ENCODE measurements around the gene KRT71. TPM values are rescaled to one million over a fixed set of nuclear protein-coding genes. Genes with fewer than 3 reads are reported as not detected.

Gene KRT71
- total RNA-seq, 1 donor from 2014 or later = not detected

DNA sequence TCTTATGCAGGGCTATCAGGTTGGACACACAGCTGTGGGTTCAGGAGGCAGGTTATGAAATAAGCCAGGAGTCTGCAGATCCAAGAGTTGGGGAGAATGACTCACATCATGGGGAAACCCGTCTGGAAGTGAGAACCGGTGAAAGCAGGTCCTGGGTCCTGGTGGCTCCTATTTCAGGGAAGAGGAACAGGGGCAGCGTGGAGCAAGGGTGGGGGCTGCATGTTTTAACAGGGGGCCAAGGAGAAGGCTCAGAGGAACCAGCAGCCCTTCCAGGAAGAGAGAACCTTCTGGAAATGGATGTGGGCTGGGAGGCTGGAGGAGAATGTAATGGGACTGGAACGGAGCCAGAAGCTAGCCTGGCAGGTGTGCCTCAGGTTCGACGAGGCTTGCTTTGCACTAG, 28.5 kb upstream of the KRT71 start:
- no peaks in the 10 kb centered on the region for H3K4me1 ChIP-seq
- H3K4me3 ChIP-seq = no peak overlapping the region
- intact Hi-C loops (cut with micrococcal nuclease) = loop anchor here (10.0 kb wide), 2 partner anchors 303 to 393 kb away; no protein-coding TSS in a partner anchor
- H3K9me3 ChIP-seq (replicated peaks) = no peaks in the 10 kb centered on the region
- H3K36me3 ChIP-seq = no peaks in the 10 kb centered on the region
- peaks cover 42% of the 10 kb centered on the region for H3K27me3 ChIP-seq (ENCODE audit: low read depth)
- TF ChIP-seq, protein P1, sequence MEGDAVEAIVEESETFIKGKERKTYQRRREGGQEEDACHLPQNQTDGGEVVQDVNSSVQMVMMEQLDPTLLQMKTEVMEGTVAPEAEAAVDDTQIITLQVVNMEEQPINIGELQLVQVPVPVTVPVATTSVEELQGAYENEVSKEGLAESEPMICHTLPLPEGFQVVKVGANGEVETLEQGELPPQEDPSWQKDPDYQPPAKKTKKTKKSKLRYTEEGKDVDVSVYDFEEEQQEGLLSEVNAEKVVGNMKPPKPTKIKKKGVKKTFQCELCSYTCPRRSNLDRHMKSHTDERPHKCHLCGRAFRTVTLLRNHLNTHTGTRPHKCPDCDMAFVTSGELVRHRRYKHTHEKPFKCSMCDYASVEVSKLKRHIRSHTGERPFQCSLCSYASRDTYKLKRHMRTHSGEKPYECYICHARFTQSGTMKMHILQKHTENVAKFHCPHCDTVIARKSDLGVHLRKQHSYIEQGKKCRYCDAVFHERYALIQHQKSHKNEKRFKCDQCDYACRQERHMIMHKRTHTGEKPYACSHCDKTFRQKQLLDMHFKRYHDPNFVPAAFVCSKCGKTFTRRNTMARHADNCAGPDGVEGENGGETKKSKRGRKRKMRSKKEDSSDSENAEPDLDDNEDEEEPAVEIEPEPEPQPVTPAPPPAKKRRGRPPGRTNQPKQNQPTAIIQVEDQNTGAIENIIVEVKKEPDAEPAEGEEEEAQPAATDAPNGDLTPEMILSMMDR (IDR thresholded peaks at IDR 0.05; ENCODE audit: borderline replicate concordance) = no peak
- no peak overlapping the region for H3K27ac ChIP-seq (replicated peaks)
- DNase-seq = no peak

DNA sequence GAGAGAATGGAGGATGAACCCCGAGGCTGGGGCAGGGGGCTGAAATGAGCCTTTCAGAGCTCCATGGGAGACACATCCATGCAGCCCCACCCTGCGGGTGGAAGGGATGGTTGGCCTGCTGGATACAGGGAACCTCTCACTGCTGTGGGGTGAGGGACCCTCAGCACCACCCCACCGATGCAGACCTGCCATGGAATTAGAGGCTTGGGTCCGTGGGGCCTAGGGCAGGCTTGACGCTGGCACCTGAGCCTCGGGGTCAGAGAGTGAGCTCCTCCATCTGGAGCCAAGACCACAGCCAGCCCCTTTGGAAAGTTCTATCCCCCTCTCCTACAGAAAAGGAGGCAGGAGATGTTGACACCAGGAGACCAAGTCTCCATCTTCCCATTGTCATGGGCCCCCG, 28.1 kb upstream of the KRT71 start:
- Histone ChIP-seq H3K27ac (replicated peaks) (no peak overlapping the region), H3K36me3 (no peaks in the 10 kb centered on the region), H3K27me3 (ENCODE audit: low read depth) (peaks cover 42% of the 10 kb centered on the region), H3K4me1 (no peaks in the 10 kb centered on the region), H3K4me3 (no peak overlapping the region), H3K9me3 (replicated peaks) (no peaks in the 10 kb centered on the region)
- intact Hi-C loops (cut with micrococcal nuclease) = loop anchor here (10.0 kb wide), 2 partner anchors 304 to 394 kb away; no protein-coding TSS in a partner anchor
- DNase-seq = no peak
- TF ChIP-seq, protein P1 (IDR thresholded peaks at IDR 0.05; ENCODE audit: borderline replicate concordance) = no peak

DNA sequence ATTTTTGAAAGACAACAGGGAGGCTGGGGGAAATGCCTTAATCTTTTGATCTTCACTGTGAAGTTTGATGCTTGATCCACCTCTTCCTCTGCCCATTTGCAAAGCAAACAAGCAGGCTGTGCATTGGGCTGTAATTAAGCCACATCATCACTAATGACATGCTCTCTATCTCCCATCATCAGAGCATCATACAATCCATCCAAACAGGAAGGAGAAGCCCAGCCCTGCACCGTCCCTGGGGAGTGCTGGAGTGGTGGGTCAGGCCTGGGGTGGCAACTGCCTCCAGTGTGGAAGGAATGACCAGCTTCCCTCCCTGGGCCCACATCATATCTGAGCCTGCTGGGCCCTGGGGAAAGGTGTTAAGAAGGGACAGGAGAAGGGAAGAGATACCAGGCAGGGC, 27.6 kb upstream of the KRT71 start:
- intact Hi-C loops (cut with micrococcal nuclease) = loop anchor here (10.0 kb wide), 2 partner anchors 304 to 394 kb away; no protein-coding TSS in a partner anchor
- no peaks in the 10 kb centered on the region for H3K4me1 ChIP-seq
- H3K9me3 ChIP-seq (replicated peaks) = no peaks in the 10 kb centered on the region
- no peaks in the 10 kb centered on the region for H3K36me3 ChIP-seq
- H3K27me3 ChIP-seq (ENCODE audit: low read depth) = peaks cover 47% of the 10 kb centered on the region
- H3K4me3 ChIP-seq = no peak overlapping the region
- H3K27ac ChIP-seq (replicated peaks) = no peak overlapping the region
- no peak for DNase-seq
- TF ChIP-seq, protein P1 (IDR thresholded peaks at IDR 0.05; ENCODE audit: borderline replicate concordance) = no peak

DNA sequence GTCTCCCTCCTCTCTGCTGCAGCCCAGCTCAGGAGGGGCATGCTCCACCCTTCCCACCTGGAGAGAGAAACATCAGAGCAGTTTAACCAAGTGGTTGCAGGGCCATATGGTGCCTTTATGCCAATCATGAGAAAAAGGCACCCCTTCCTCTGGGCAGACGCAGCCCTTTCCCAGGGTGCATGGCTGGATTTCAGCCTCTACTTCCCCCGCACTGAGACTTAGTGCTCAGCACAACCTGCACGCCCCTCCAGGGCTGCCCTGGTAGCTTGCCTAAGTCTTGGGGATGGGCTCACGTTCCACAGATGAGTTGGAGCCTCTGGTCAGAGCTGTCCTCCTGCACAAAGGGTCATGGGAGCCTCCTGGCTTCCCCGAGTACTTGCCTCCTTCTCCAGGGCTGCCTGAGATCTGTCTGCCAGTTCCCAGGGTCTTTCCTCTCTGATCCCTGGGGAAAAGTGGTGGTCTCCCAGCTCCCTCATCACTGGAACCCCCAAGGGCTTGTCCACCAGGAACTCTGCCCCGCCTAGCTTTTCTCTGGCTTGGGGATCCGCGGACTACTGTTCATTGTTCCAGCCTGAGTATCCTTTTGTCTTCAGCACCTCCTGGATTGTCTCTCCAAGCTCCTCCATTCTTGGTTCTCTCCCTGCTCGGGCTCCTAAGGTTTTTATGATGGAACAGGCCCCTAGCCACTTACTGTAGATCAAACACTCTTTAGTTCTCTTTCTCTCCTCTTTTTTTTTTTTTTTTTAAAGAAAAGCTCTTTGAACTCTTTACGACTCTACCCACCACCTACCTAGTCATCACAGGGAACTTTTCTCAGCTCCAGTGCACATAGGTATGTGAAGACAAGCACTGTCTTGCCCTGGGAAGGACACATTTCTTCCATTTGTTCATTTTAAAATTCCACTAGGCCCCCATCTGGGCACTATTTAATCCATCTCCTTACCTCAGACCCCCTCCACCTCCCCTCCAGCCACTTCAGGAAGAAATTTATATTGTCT, 26.8 kb upstream of the KRT71 start:
- no peak overlapping the region for H3K4me3 ChIP-seq
- TF ChIP-seq, protein P1 (IDR thresholded peaks at IDR 0.05; ENCODE audit: borderline replicate concordance) = no peak
- DNase-seq = no peak

DNA sequence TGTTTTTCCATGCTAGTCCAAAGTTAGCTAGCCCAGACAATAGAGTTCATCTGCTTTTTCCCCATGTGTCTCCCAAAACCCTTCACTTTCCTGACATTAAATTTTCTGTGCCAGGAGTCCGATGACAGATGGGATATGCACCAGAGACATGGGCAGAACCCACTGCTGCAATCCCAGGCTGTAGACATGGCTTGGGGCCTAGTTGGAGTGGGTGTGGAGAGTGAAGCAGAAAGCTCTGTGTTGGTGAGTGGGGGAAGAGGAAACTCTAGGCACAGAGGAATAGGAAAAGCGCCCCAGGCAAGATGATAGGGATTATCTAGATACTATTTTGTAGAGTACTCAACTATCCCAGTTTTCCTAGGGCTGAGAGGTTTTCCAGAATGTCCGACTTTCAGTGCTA, 25.5 kb upstream of the KRT71 start:
- no peak for DNase-seq
- Histone ChIP-seq H3K4me3 (no peak overlapping the region), H3K4me1 (no peaks in the 10 kb centered on the region), H3K36me3 (no peaks in the 10 kb centered on the region), H3K27me3 (ENCODE audit: low read depth) (peaks cover 57% of the 10 kb centered on the region), H3K27ac (replicated peaks) (no peak overlapping the region), H3K9me3 (replicated peaks) (no peaks in the 10 kb centered on the region)
- intact Hi-C loops (cut with micrococcal nuclease) = no loop called here
- TF ChIP-seq, protein P1 (IDR thresholded peaks at IDR 0.05; ENCODE audit: borderline replicate concordance) = no peak

More for the DNA sequence above, 26.8 kb upstream of the KRT71 start:
- Histone ChIP-seq H3K9me3 (replicated peaks) (no peaks in the 10 kb centered on the region), H3K27me3 (ENCODE audit: low read depth) (peaks cover 52% of the 10 kb centered on the region), H3K4me1 (no peaks in the 10 kb centered on the region), H3K36me3 (no peaks in the 10 kb centered on the region), H3K27ac (replicated peaks) (no peak overlapping the region)
- intact Hi-C loops (cut with micrococcal nuclease) = loop anchor here (10.0 kb wide), 2 partner anchors 305 to 395 kb away; no protein-coding TSS in a partner anchor

Data from left ventricle myocardium inferior (tissue), 1 donor.